ENCODE data around the gene H1-8. TPM values are rescaled to one million over a fixed set of nuclear protein-coding genes. Genes with fewer than 3 reads are reported as not detected.

The H1-8 gene
- total RNA-seq, 3 donors from 2014 or later: not detected

GRCh38 chr3:129532261-129532660, 10.7 kb upstream of the H1-8 start:
- ATAC-seq (no peak), DNase-seq (no peak)
- Histone ChIP-seq H3K36me3 (ENCODE audit: low read depth) (no peaks in the 10 kb centered on the region), H3K4me1 (ENCODE audit: low read depth) (no peaks in the 10 kb centered on the region), H3K9me3 (no peaks in the 10 kb centered on the region), H3K4me3 (no peak overlapping the region)
- no peak for TF ChIP-seq CTCF (IDR thresholded peaks at IDR 0.05)
- intact Hi-C loops (cut with DNase I, micrococcal nuclease): no loop called here

GRCh38 chr3:129533406-129533805, 9.6 kb upstream of the H1-8 start:
- H3K4me3 ChIP-seq: no peak overlapping the region
- no peaks in the 10 kb centered on the region for H3K4me1 ChIP-seq (ENCODE audit: low read depth)
- intact Hi-C loops (cut with DNase I, micrococcal nuclease): no loop called here
- TF ChIP-seq CTCF (IDR thresholded peaks at IDR 0.05): no peak
- no peak for DNase-seq
- ATAC-seq: no peak
- H3K9me3 ChIP-seq: no peaks in the 10 kb centered on the region
- H3K36me3 ChIP-seq (ENCODE audit: low read depth): no peaks in the 10 kb centered on the region

- intact Hi-C loops (cut with DNase I, micrococcal nuclease): no loop called here
- ATAC-seq: no peak
- no peaks in the 10 kb centered on the region for H3K9me3 ChIP-seq
- H3K4me3 ChIP-seq: no peak overlapping the region
- H3K4me1 ChIP-seq (ENCODE audit: low read depth): no peaks in the 10 kb centered on the region
- DNase-seq: no peak
- no peak for TF ChIP-seq CTCF (IDR thresholded peaks at IDR 0.05)
- no peaks in the 10 kb centered on the region for H3K36me3 ChIP-seq (ENCODE audit: low read depth)
Measured at GRCh38 chr3:129534428-129535027, 8.4 kb upstream of the H1-8 start.

- Histone ChIP-seq H3K9me3 (no peaks in the 10 kb centered on the region), H3K4me3 (no peak overlapping the region), H3K36me3 (ENCODE audit: low read depth) (no peaks in the 10 kb centered on the region), H3K4me1 (ENCODE audit: low read depth) (no peaks in the 10 kb centered on the region)
- TF ChIP-seq CTCF (IDR thresholded peaks at IDR 0.05): no peak
- no peak for ATAC-seq
- intact Hi-C loops (cut with DNase I, micrococcal nuclease): no loop called here
- DNase-seq: no peak
Measured at GRCh38 chr3:129535075-129535474, 7.9 kb upstream of the H1-8 start.

GRCh38 chr3:129536374-129536667, 6.7 kb upstream of the H1-8 start:
- TF ChIP-seq CTCF (IDR thresholded peaks at IDR 0.05): no peak
- intact Hi-C loops (cut with DNase I, micrococcal nuclease): no loop called here
- no peaks in the 10 kb centered on the region for H3K9me3 ChIP-seq
- no peak for DNase-seq
- H3K4me3 ChIP-seq: no peak overlapping the region
- H3K4me1 ChIP-seq (ENCODE audit: low read depth): no peaks in the 10 kb centered on the region
- H3K36me3 ChIP-seq (ENCODE audit: low read depth): no peaks in the 10 kb centered on the region
- no peak for ATAC-seq

- intact Hi-C loops (cut with DNase I, micrococcal nuclease): no loop called here
- no peak for DNase-seq
- TF ChIP-seq CTCF (IDR thresholded peaks at IDR 0.05): no peak
- Histone ChIP-seq H3K36me3 (ENCODE audit: low read depth) (no peaks in the 10 kb centered on the region), H3K4me1 (ENCODE audit: low read depth) (no peaks in the 10 kb centered on the region), H3K9me3 (no peaks in the 10 kb centered on the region), H3K4me3 (no peak overlapping the region)
- ATAC-seq: no peak
Measured at GRCh38 chr3:129536804-129537203, 6.2 kb upstream of the H1-8 start.
